GM21360 (cell line): Measurements from ENCODE around the gene OR4N2.
"Not testable (repeated sequence)": the region's sequence is repeated elsewhere in the genome, so short reads cannot be mapped to it uniquely, and the experiment has no call there.

Source experiments
- ATAC-seq: cut with Tn5 transposase; IDR thresholded peaks from one replicate; pipeline ENCODE4 v1.9.1; 2021; ENCODE audit warnings: mild to moderate bottlenecking, moderate library complexity; ENCODE audit not compliant: unreplicated experiment

The OR4N2 gene

DNA sequence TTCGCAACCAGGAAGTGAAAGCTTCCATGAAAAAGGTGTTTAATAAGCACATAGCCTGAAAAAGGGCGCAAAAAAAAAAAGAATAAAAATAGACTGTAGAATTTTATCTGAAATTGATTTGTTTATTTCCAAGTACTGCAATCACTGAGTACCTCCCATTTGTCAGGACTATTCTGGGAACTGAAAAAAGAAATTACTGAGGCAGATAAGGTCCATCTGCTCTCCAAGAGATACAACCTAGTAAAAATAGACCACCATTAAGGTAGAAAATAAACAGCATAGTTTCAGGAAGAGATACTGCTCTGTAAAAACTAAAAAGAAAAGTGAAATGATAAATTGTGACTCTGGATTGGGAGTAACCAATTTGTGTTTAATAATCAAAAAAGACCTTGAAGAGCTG, 24.7 kb downstream of the OR4N2 start:
- no peak for ATAC-seq

DNA sequence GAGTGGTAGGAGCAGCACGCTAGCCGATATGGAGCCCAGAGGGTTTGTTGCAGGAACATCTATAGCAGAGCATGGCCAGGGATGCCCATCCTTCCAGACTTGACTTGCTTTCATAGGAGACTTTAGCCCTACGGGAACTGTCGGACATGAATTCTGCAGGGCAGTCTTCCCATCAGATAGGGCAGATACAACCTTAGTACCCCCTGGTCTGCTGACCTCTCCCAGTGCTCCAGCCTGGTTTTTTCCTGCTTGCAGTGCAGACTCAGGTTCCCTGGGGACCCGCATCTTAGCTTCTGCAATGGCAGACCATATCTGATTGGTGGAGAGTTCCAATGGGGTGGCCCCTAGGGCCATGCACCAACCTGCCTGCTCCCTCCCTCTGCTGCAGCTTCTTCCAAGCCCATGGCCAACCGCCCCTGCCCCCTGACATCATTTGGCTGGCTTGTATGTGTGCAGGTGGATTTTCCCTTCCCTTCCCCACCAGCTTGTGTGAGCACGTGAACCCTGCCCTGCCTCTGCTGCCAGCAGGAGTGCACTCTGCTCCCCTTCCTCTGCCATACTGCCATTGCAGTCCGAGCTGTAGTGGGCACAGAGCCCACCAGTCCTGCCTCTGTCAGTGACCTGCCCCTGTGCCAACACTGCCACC, 30.8 kb downstream of the OR4N2 start:
- not testable (repeated sequence) for ATAC-seq

DNA sequence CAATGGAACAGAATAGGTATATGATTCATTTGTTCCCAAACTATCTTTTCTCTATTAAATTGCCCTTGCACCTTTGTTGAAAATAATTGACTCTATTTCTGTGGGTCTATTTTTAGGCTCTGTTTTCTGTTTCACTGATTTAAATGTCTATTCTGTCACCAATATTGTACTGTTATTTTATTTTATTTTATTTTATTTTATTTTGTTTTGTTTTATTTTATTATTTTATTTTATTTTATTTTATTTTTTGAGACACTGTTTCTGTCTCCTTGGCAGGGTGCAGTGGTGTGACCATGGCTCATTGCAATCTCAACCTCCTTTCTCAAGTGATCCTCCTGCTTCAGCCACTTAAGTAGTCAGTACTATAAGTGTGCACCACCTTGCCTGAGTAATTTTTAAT, 34.9 kb downstream of the OR4N2 start:
- ATAC-seq: no peak

DNA sequence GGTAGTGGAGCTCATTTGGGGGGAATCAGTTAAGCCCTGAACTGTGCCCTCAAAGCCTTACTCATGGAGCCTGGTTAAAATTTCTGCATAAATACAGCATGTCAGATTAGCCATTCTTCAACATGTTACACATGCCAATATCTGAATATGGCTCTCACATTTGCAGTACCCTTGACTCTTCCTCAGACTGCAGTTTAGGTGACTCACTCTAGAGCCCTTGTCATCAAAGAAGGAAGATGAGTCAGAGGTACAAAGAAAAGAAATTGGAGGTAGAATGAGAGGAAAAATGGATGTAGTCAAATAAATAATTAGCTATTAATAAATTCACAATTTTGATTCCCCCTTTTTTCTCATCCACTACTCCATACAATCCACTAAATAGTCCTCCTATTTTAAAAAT, 47.8 kb downstream of the OR4N2 start:
- ATAC-seq: no peak

DNA sequence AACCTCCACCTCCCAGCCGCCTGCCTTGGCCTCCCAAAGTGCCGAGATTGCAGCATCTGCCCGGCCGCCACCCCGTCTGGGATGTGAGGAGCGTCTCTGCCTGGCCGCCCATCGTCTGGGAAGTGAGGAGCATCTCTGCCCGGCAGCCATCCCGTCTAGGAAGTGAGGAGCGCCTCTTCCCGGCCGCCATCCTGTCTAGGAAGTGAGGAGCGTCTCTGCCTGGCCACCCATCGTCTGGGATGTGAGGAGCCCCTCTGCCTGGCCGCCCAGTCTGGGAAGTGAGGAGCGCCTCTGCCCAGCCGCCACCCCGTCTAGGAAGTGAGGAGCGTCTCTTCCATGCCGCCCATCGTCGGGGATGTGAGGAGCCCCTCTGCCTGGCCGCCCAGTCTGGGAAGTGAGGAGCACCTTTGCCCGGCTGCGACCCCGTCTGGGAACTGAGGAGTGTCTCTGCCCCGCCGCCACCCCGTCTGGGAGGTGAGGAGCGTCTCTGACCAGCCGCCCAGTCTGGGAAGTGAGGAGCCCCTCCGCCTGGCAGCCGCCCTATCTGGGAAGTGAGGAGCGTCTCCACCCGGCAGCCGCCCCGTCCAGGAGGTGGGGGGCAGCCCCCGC, 62.6 kb downstream of the OR4N2 start:
- ATAC-seq: not testable (repeated sequence)

DNA sequence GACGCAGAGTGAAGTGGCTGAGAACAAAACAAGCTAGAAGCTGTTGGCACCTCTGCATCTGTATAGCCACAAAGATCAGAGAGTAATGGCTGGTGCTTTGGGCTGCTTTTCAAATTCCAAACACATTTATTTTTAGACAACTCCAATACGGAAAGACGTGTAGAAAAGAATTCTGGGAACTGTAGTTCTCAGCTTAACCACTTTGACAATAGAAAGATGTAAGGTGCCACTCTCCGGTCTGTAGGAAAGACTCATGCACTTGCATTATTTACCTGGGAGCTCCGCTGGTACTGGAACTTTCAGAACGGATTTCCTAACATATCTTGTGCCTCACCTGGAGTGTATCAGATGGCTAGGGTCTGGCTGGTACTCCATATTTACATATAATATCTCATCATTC, 69.6 kb downstream of the OR4N2 start:
- ATAC-seq: no peak

DNA sequence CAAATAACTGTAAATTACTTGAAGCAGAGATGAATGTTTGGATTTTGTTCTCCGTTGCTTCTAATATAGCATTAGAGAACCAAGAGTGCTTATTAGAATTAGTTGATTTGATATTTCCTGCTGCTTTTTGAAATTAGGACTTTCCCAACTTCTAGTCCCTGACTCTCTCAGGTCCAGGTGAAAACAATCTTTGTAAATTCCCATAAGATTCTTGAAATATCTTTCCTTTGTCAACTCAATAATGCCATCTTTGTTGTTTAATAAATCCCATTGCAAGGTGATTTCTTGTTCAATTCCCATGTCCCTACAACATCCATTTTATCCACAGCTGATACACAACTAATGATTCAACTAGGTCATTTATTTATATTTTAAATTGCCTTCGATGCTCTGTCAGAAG, 71.3 kb downstream of the OR4N2 start, which contains the start of gene OR4K2:
OR4K2 (plus strand) TSS at position 301 of the 400 bp plus-strand sequence. CDS start 1,126 bp downstream, outside the sequence.
- no peak for ATAC-seq

DNA sequence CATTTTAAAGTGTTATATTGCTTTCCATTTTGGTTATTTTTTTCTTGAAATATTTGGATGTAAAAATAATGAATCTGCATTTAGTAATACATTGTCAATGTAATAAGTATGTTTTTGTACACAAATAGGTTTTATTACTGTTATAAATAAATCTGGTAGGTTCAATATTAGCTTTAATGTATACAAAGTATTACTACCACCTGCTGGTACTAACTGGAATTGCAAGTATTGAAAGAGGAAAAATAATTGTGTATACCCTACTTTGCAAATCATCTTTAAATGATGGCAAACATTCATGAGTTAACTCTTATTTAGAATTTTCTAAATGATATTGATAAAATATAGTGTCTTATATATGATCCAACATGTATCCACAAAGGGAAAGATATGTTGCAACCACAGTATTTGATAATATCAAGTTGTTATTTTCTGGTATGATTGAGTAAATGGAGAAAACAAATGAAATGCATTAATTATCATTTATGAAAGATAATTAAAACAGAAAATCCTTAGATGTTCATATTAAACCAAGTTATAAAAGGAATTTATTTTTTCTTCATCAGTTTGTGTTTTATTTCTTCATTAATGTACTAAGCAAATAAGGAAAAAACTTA, 74.6 kb downstream of the OR4N2 start:
- no peak for ATAC-seq
